Neural progenitor cell (in vitro differentiated cells): Measurements from ENCODE around the gene GSTO2. TPM values are rescaled to one million over a fixed set of nuclear protein-coding genes. Genes with fewer than 3 reads are reported as not detected.

Experiments used
- DNase-seq: peaks from one replicate; pipeline ENCODE4 v3.0.0-alpha.2; 2016; ENCODE audit warnings: low spot score
- H2AFZ ChIP-seq: fragments of 200-600 bp; sonication (generic); replicated peaks from 2 replicates; pipeline ENCODE4 v1.6.1; 2016; ENCODE audit warnings: antibody characterized with exemption
- H3F3A ChIP-seq: fragments of 200-600 bp; sonication (generic); 2 replicates; pipeline ENCODE4 v1.6.1; 2016; ENCODE audit warnings: antibody characterized with exemption, low read depth
- H3K27ac ChIP-seq: fragments of 200-600 bp; sonication (generic); 2 replicates; pipeline ENCODE4 v1.5.1; 2016; ENCODE audit warnings: mild to moderate bottlenecking
- H3K27me3 ChIP-seq: fragments of 200-600 bp; sonication (generic); 2 replicates; pipeline ENCODE4 v1.6.1; 2016; ENCODE audit warnings: mild to moderate bottlenecking, moderate library complexity
- H3K36me3 ChIP-seq: fragments of 200-600 bp; sonication (generic); 2 replicates; pipeline ENCODE4 v1.5.1; 2016
- H3K4me1 ChIP-seq: fragments of 200-600 bp; sonication (generic); 2 replicates; pipeline ENCODE4 v1.6.1; 2016; ENCODE audit warnings: mixed run types
- H3K4me2 ChIP-seq: fragments of 200-600 bp; sonication (generic); 2 replicates; pipeline ENCODE4 v1.6.1; 2016
- H3K4me3 ChIP-seq: fragments of 200-600 bp; sonication (generic); 2 replicates; pipeline ENCODE4 v1.5.1; 2016
- H3K79me2 ChIP-seq: fragments of 200-600 bp; sonication (generic); 2 replicates; pipeline ENCODE4 v1.6.1; 2016; ENCODE audit warnings: low read depth
- H3K9ac ChIP-seq: fragments of 200-600 bp; sonication (generic); 2 replicates; pipeline ENCODE4 v1.6.1; 2016
- H3K9me3 ChIP-seq: fragments of 200-600 bp; sonication (generic); 2 replicates; pipeline ENCODE4 v1.5.1; 2016; ENCODE audit warnings: low read depth
- H4K20me1 ChIP-seq: fragments of 200-600 bp; sonication (generic); 2 replicates; pipeline ENCODE4 v1.6.1; 2016; ENCODE audit warnings: low read depth
- H3K27ac Mint-ChIP-seq: 3 replicates; pipeline ENCODE4 v1.8.0; 2021; ENCODE audit warnings: mixed read lengths
- H3K27me3 Mint-ChIP-seq: 2 replicates; pipeline ENCODE4 v1.8.0; 2022; ENCODE audit warnings: low read depth, mild to moderate bottlenecking, inconsistent platforms, moderate library complexity, mixed read lengths; ENCODE audit not compliant: insufficient read depth
- H3K36me3 Mint-ChIP-seq: 3 replicates; pipeline ENCODE4 v1.8.0; 2021; ENCODE audit warnings: mixed read lengths
- H3K4me1 Mint-ChIP-seq: 3 replicates; pipeline ENCODE4 v1.8.0; 2021; ENCODE audit warnings: mixed read lengths
- H3K4me3 Mint-ChIP-seq: 3 replicates; pipeline ENCODE4 v1.8.0; 2021; ENCODE audit warnings: mild to moderate bottlenecking, moderate library complexity, mixed read lengths
- H3K9me3 Mint-ChIP-seq: 3 replicates; pipeline ENCODE4 v1.8.0; 2020; ENCODE audit warnings: mixed read lengths
- CTCF ChIP-seq: fragments of 200-600 bp; sonication (generic); IDR thresholded peaks from 2 replicates; pipeline ENCODE4 v1.5.1; 2017; ENCODE audit warnings: antibody characterized with exemption, mild to moderate bottlenecking
- EZH2 ChIP-seq: fragments of 200-600 bp; sonication (generic); IDR thresholded peaks from 2 replicates; pipeline ENCODE4 v1.6.1; 2017; ENCODE audit warnings: antibody characterized with exemption, mild to moderate bottlenecking, moderate library complexity
- EZH2phosphoT487 ChIP-seq: fragments of 200-600 bp; sonication (generic); IDR thresholded peaks from 2 replicates; pipeline ENCODE4 v1.6.1; 2017; ENCODE audit warnings: antibody characterized with exemption
- total RNA-seq: library from RNA; depleted of rRNA; stranded (reverse); fragments of >200 nt; gene quantifications from 2 replicates; pipeline ENCODE4 v1.2.3, GENCODE V29; 2015; ENCODE audit warnings: low replicate concordance

Gene GSTO2
- total RNA-seq, 1 donor from 2014 or later, result 4.9 TPM

GRCh38 chr10:104277785-104278184 is 8.8 kb downstream of the GSTO2 start:
- Histone ChIP-seq H3K9me3 (no peaks in the 10 kb centered on the region), H3K79me2 (no peaks in the 10 kb centered on the region), H3F3A (no peaks in the 10 kb centered on the region), H3K27me3 (peaks cover 5% of the 10 kb centered on the region), H3K27ac (no peak overlapping the region), H3K36me3 (no peaks in the 10 kb centered on the region), H4K20me1 (no peaks in the 10 kb centered on the region), H3K4me2 (no peak overlapping the region), H2AFZ (no peak overlapping the region), H3K9ac (no peak overlapping the region), H3K4me1 (no peaks in the 10 kb centered on the region), H3K4me3 (no peak overlapping the region)
- DNase-seq, result no peak
- Mint-ChIP-seq H3K4me1 (peaks cover 8% of the 10 kb centered on the region), H3K4me3 (no peak overlapping the region), H3K27me3 (no peaks in the 10 kb centered on the region), H3K36me3 (no peaks in the 10 kb centered on the region), H3K9me3 (no peaks in the 10 kb centered on the region), H3K27ac (no peak overlapping the region)
- TF ChIP-seq EZH2 (no peak), CTCF (no peak), EZH2phosphoT487 (no peak)

- Histone ChIP-seq H3F3A (no peaks in the 10 kb centered on the region), H3K9me3 (no peaks in the 10 kb centered on the region), H2AFZ (no peak overlapping the region), H3K27me3 (peaks cover 5% of the 10 kb centered on the region), H3K4me2 (no peak overlapping the region), H3K4me3 (no peak overlapping the region), H3K9ac (no peak overlapping the region), H3K36me3 (no peaks in the 10 kb centered on the region), H4K20me1 (no peaks in the 10 kb centered on the region), H3K79me2 (no peaks in the 10 kb centered on the region), H3K27ac (no peak overlapping the region), H3K4me1 (no peaks in the 10 kb centered on the region)
- H3K4me1 Mint-ChIP-seq, result no peaks in the 10 kb centered on the region
- TF ChIP-seq EZH2 (no peak), EZH2phosphoT487 (no peak), CTCF (no peak)
- H3K27ac Mint-ChIP-seq, result no peak overlapping the region
- no peaks in the 10 kb centered on the region for H3K9me3 Mint-ChIP-seq
- no peak overlapping the region for H3K4me3 Mint-ChIP-seq
- DNase-seq, result no peak
- H3K36me3 Mint-ChIP-seq, result no peaks in the 10 kb centered on the region
- H3K27me3 Mint-ChIP-seq, result no peaks in the 10 kb centered on the region
These were observed 10.7 kb downstream of the GSTO2 start for GRCh38 chr10:104279550-104280259.

- H4K20me1 ChIP-seq, result no peaks in the 10 kb centered on the region
- no peak overlapping the region for H3K4me3 Mint-ChIP-seq
- DNase-seq, result no peak
These were observed 12.7 kb downstream of the GSTO2 start for GRCh38 chr10:104281694-104282093.

More at GRCh38 chr10:104281694-104282093, 12.7 kb downstream of the GSTO2 start:
- H3K27me3 ChIP-seq, result no peaks in the 10 kb centered on the region
- no peaks in the 10 kb centered on the region for H3K9me3 Mint-ChIP-seq
- H3K36me3 Mint-ChIP-seq, result no peaks in the 10 kb centered on the region
- no peak for TF ChIP-seq CTCF
- no peak for TF ChIP-seq EZH2phosphoT487
- TF ChIP-seq EZH2, result no peak
- H3K4me3 ChIP-seq, result no peak overlapping the region
- H3K79me2 ChIP-seq, result no peaks in the 10 kb centered on the region
- H3K27ac ChIP-seq, result no peak overlapping the region
- no peaks in the 10 kb centered on the region for H3K36me3 ChIP-seq
- no peaks in the 10 kb centered on the region for H3K4me1 Mint-ChIP-seq
- no peaks in the 10 kb centered on the region for H3F3A ChIP-seq
- no peaks in the 10 kb centered on the region for H3K9me3 ChIP-seq
- H3K27me3 Mint-ChIP-seq, result no peaks in the 10 kb centered on the region
- no peaks in the 10 kb centered on the region for H3K4me1 ChIP-seq
- no peak overlapping the region for H3K4me2 ChIP-seq
- H3K27ac Mint-ChIP-seq, result no peak overlapping the region
- H2AFZ ChIP-seq, result no peak overlapping the region
- H3K9ac ChIP-seq, result no peak overlapping the region
